Coronary artery (tissue), 2 donors: ENCODE measurements around the gene AKR1B15.

Source experiments
- DNase-seq: peaks from one replicate; pipeline ENCODE4 v3.0.0-alpha.2; 2017; ENCODE audit warnings: low spot score
- H3K27ac ChIP-seq, 2 donors: fragments of 200-600 bp; sonication (generic); one replicate each; pipeline ENCODE4 v1.5.1; 2016 to 2019
- H3K4me3 ChIP-seq: fragments of 200-600 bp; sonication (generic); 2 replicates; pipeline ENCODE4 v1.5.1; 2016; ENCODE audit warnings: mild to moderate bottlenecking, moderate library complexity
- CTCF ChIP-seq: fragments of 200-600 bp; sonication (generic); IDR thresholded peaks from one replicate; pipeline ENCODE4 v1.5.1; 2019; ENCODE audit warnings: antibody characterized with exemption

The AKR1B15 gene

GRCh38 chr7:134548877-134549276 is at the start of gene AKR1B15:
Gene AKR1B15, plus strand, starts transcription at chr7:134549110. Its CDS starts 15,510 bp downstream, at chr7:134564620.
- H3K4me3 ChIP-seq = no peak within 1 kb of the TSS
- TF ChIP-seq CTCF = no peak
- DNase-seq = no peak

GRCh38 chr7:134500406-134500805 is 48.5 kb upstream of the AKR1B15 start:
- H3K4me3 ChIP-seq = no peak overlapping the region
- H3K27ac ChIP-seq = no peak overlapping the region
- no peak for TF ChIP-seq CTCF
- no peak for DNase-seq

More at GRCh38 chr7:134548877-134549276, at the start of gene AKR1B15:
- no peak within 1 kb of the TSS for H3K27ac ChIP-seq

GRCh38 chr7:134500982-134501381 is 47.9 kb upstream of the AKR1B15 start:
- no peak for TF ChIP-seq CTCF
- Histone ChIP-seq H3K4me3 (no peak overlapping the region), H3K27ac (no peak overlapping the region)
- no peak for DNase-seq

GRCh38 chr7:134502463-134503371 is 46.2 kb upstream of the AKR1B15 start:
- no peak for TF ChIP-seq CTCF
- peak overlapping the region in 1 of 2 donors; percentile 77 for H3K27ac ChIP-seq
- DNase-seq = no peak

GRCh38 chr7:134504660-134505164 is 44.2 kb upstream of the AKR1B15 start:
- Histone ChIP-seq H3K27ac (no peak overlapping the region), H3K4me3 (no peak overlapping the region)
- no peak for DNase-seq
- no peak for TF ChIP-seq CTCF

More at GRCh38 chr7:134502463-134503371, 46.2 kb upstream of the AKR1B15 start:
- no peak overlapping the region for H3K4me3 ChIP-seq

GRCh38 chr7:134505856-134506255 is 43.1 kb upstream of the AKR1B15 start:
- H3K4me3 ChIP-seq = no peak overlapping the region
- H3K27ac ChIP-seq = no peak overlapping the region
- DNase-seq = no peak
- no peak for TF ChIP-seq CTCF

- H3K27ac ChIP-seq = no peak overlapping the region
- DNase-seq = no peak
- no peak for TF ChIP-seq CTCF
- no peak overlapping the region for H3K4me3 ChIP-seq
These were observed 39.9 kb upstream of the AKR1B15 start for GRCh38 chr7:134509010-134509409.
